Progenitor cell of endocrine pancreas (in vitro differentiated cells): Measurements from ENCODE around the gene IRX4. TPM values are rescaled to one million over a fixed set of nuclear protein-coding genes. Genes with fewer than 3 reads are reported as not detected.

Experiments used
- DNase-seq: peaks from one replicate; pipeline ENCODE4 v3.0.0; 2021; ENCODE audit warnings: low spot score; ENCODE audit not compliant: unreplicated experiment
- H3K27ac Mint-ChIP-seq: 2 replicates; pipeline ENCODE4 v1.8.0; 2021; ENCODE audit warnings: mild to moderate bottlenecking, moderate library complexity, mixed read lengths
- H3K27me3 Mint-ChIP-seq: 2 replicates; pipeline ENCODE4 v1.8.0; 2021; ENCODE audit warnings: mixed read lengths
- H3K36me3 Mint-ChIP-seq: 2 replicates; pipeline ENCODE4 v1.8.0; 2022; ENCODE audit warnings: mixed read lengths; ENCODE audit not compliant: insufficient read depth
- H3K4me1 Mint-ChIP-seq: 2 replicates; pipeline ENCODE4 v1.8.0; 2021; ENCODE audit warnings: low read depth, mixed read lengths
- H3K4me3 Mint-ChIP-seq: 2 replicates; pipeline ENCODE4 v1.8.0; 2021; ENCODE audit warnings: low read depth, mild to moderate bottlenecking, moderate library complexity, mixed read lengths
- H3K9me3 Mint-ChIP-seq: 2 replicates; pipeline ENCODE4 v1.8.0; 2021; ENCODE audit warnings: low read depth, mixed read lengths
- total RNA-seq: library from RNA; stranded (reverse); gene quantifications from 2 replicates; pipeline ENCODE4 v1.2.1, GENCODE V29; 2021
- TF ChIP-seq, protein P1 (sequence below): fragments of 200-600 bp; sonication (generic); IDR thresholded peaks from one replicate; pipeline ENCODE4 v1.5.0; 2021; ENCODE audit warnings: antibody characterized with exemption, mild to moderate bottlenecking; ENCODE audit not compliant: unreplicated experiment

Gene IRX4
- total RNA-seq, 1 donor from 2014 or later, result 0.17 TPM

DNA sequence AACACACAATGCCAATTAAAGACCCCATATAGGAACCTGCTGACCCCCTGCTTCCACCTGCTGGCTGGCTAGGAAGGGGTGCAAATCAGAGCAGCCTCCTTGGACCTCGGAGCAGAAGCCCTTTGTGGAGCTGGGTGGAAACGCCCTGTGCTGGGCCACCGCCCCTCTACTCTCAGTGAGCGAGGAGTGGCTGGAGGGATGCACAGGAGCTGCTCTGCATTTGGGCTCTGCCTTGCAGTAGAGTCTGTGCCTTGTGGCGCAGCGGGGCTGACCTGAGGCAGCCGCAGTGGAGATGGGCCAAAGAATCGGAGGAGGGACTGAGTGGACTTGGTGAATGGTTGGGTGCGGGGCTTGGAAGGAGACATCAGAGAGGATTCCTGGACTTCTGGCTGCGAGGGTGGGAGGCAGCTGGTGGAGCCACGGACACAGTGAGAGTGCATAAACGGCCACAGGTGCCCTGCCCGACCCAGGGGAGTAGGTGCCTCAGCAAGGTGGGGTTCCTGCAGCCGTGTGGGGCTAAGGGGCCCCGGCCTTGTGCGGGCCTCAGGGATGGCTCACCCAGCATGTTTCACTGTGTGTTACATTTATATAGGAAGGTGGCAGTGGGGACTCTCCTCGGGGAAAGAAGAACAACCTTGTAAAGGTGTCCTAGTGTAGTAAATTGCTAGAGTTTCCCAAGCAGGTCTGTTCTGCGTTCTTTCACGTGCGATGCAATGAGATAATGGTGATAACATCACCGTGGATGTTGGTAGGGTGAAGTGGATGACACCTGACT lies 14.1 kb upstream of the IRX4 start:
- TF ChIP-seq, protein P1, sequence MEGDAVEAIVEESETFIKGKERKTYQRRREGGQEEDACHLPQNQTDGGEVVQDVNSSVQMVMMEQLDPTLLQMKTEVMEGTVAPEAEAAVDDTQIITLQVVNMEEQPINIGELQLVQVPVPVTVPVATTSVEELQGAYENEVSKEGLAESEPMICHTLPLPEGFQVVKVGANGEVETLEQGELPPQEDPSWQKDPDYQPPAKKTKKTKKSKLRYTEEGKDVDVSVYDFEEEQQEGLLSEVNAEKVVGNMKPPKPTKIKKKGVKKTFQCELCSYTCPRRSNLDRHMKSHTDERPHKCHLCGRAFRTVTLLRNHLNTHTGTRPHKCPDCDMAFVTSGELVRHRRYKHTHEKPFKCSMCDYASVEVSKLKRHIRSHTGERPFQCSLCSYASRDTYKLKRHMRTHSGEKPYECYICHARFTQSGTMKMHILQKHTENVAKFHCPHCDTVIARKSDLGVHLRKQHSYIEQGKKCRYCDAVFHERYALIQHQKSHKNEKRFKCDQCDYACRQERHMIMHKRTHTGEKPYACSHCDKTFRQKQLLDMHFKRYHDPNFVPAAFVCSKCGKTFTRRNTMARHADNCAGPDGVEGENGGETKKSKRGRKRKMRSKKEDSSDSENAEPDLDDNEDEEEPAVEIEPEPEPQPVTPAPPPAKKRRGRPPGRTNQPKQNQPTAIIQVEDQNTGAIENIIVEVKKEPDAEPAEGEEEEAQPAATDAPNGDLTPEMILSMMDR, result no peak
- no peak overlapping the region for H3K27ac Mint-ChIP-seq
- H3K36me3 Mint-ChIP-seq, result no peaks in the 10 kb centered on the region
- H3K27me3 Mint-ChIP-seq, result peaks cover 68% of the 10 kb centered on the region
- DNase-seq, result no peak
- H3K4me3 Mint-ChIP-seq, result no peak overlapping the region
- no peaks in the 10 kb centered on the region for H3K4me1 Mint-ChIP-seq
- H3K9me3 Mint-ChIP-seq, result no peaks in the 10 kb centered on the region

DNA sequence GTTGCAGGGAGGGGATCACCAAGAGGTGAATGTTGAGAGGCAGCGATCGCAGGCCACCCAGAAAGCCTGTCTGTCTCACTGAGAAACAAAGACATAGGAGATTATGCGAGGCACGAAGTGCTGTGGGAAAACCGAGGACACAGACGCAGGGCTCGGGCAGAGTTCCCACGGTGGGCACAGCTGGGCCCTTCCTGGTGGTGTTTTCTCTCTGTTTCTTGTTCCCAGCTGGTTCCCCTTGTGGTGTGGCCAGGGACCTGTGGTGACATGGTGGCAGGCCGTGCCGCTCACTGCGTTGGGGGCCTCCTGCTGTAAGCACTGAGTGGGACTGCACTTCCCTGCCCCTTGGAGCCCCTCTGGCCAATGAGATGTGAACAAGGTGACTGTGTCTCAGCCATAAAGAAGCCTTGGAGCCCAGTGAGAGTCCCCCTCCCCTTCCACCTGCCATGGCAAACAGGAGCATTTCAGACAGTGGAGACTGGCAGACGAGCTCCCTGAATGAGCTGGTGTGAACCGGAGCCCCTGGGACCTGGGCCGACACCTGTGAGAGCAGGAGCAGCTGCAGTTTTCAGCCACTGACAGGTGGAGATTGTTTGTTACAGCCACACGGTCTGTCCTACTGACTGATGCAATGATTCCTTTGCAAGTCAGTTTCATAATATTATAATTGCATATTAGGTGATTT lies 13.2 kb upstream of the IRX4 start:
- Mint-ChIP-seq H3K27me3 (peaks cover 72% of the 10 kb centered on the region), H3K4me1 (no peaks in the 10 kb centered on the region), H3K36me3 (no peaks in the 10 kb centered on the region), H3K9me3 (no peaks in the 10 kb centered on the region), H3K27ac (no peak overlapping the region), H3K4me3 (no peak overlapping the region)
- TF ChIP-seq, protein P1, result no peak
- no peak for DNase-seq

DNA sequence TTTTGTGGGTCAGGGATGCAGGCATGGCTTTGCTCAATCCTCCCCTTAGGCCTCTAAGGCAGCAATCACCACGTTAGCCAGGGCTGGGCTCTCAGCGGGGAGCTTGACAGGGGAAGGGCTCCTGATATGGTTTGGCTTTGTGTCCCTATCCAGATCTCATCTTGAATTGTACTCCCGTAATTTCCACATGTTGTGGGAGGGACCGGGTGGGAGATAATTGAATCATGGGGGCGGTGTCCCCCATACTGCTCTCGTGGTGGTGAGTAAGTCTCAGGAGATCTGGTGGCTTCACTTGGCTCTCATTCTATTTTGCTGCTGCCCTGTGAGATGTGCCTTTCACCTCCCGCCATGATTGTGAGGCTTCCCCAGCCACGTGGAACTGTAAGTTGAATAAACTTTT lies 11.5 kb upstream of the IRX4 start:
- TF ChIP-seq, protein P1, result no peak
- no peaks in the 10 kb centered on the region for H3K4me1 Mint-ChIP-seq
- H3K9me3 Mint-ChIP-seq, result no peaks in the 10 kb centered on the region
- DNase-seq, result no peak
- H3K27me3 Mint-ChIP-seq, result peaks cover 80% of the 10 kb centered on the region
- no peak overlapping the region for H3K4me3 Mint-ChIP-seq
- no peak overlapping the region for H3K27ac Mint-ChIP-seq
- no peaks in the 10 kb centered on the region for H3K36me3 Mint-ChIP-seq

DNA sequence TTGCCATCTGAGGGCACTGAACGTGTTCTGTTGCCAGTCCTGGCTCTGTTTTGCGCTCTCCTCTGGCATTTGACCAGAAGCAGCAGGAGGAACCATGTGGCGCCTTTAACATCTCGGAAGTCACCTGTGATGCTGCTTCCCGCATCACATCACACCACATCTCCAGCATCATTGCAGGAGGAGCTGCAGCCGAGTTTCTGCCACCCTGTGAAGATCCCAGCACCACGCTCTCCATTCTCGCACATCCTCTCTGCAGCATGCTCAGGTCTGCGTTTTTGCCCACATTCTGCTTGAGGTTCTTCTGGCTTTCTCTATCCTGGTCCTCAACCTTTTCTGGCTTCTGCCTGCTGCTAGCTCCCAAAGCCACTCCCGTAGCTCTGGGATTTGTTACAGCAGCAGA lies 11.0 kb upstream of the IRX4 start:
- H3K36me3 Mint-ChIP-seq, result no peaks in the 10 kb centered on the region
- TF ChIP-seq, protein P1, result no peak
- no peak for DNase-seq
- no peak overlapping the region for H3K4me3 Mint-ChIP-seq
- no peaks in the 10 kb centered on the region for H3K9me3 Mint-ChIP-seq
- no peak overlapping the region for H3K27ac Mint-ChIP-seq
- no peaks in the 10 kb centered on the region for H3K4me1 Mint-ChIP-seq
- H3K27me3 Mint-ChIP-seq, result peaks cover 82% of the 10 kb centered on the region

DNA sequence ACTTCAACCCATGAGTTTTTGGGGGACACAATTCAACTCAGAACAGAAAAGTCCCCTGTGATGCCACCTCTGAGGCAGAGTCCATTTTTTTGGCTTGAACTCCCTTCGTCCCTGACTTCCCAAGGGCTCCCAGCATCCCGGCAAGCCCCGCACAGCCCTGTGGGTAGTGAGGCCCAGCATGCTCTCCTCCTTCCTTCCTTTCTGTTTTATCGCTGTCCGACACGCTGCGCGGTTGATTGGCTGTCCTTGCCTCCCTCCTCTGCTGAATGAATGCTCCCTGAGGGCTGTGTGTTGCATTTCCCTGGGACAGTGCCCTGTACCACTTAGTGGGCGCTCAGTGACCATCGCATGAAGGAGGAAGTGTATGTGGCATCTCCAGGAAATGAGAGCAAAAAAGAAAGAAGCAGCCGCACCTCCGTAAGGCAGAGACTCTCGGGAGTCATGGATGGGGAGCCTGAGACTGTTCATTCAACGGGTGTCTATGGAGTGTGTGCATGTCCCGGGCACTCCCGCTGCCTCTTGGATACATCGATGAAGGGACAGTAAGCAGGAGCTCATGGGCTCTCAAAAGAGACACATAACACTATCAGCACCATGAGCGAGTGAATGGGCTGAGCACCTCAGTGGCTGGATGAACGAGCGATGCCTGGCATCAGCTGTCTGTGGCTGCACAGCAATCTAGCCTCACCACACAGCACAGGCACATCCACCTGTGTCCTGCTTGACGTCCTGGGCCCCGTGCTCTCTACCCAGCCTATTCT lies 10.1 kb upstream of the IRX4 start:
- DNase-seq, result no peak
- no peak overlapping the region for H3K27ac Mint-ChIP-seq
- no peak overlapping the region for H3K4me3 Mint-ChIP-seq
- TF ChIP-seq, protein P1, result no peak
- H3K27me3 Mint-ChIP-seq, result peaks cover 82% of the 10 kb centered on the region
- no peaks in the 10 kb centered on the region for H3K9me3 Mint-ChIP-seq
- H3K36me3 Mint-ChIP-seq, result no peaks in the 10 kb centered on the region
- H3K4me1 Mint-ChIP-seq, result no peaks in the 10 kb centered on the region
